HG03575 (cell line): ENCODE measurements around the gene RPL26.

ENCODE experiments used
- ATAC-seq: cut with Tn5 transposase; IDR thresholded peaks from one replicate; pipeline ENCODE4 v1.9.1; 2021; ENCODE audit not compliant: unreplicated experiment, insufficient number of reproducible peaks, low FRiP score; ENCODE audit errors: extremely low read depth

The RPL26 gene

GRCh38 chr17:8338753-8339140, 44.2 kb downstream of the RPL26 start:
- ATAC-seq = no peak

- ATAC-seq = no peak
These were observed 44.9 kb downstream of the RPL26 start for GRCh38 chr17:8337802-8338752.

GRCh38 chr17:8333281-8333680, 49.7 kb downstream of the RPL26 start:
- no peak for ATAC-seq

- no peak for ATAC-seq
These were observed 50.3 kb downstream of the RPL26 start for GRCh38 chr17:8332688-8333087.

GRCh38 chr17:8332128-8332527, 50.9 kb downstream of the RPL26 start:
- ATAC-seq = no peak
